NCI-H1436 treated with DMSO at 0.1 percent for 48 hours (cell line): ENCODE data around the gene BBS1.
A peak's percentile ranks its signal among the peaks of the same experiment; 100 is the strongest.
"Not testable (repeated sequence)": the region's sequence is repeated elsewhere in the genome, so short reads cannot be mapped to it uniquely, and the experiment has no call there.

Source experiments
- DNase-seq: peaks from one replicate; lab custom pipeline; 2025; lab: John Stamatoyannopoulos, UW

The BBS1 gene

GRCh38 chr11:66510271-66510989 lies at the start of gene BBS1:
Gene BBS1, plus strand, starts transcription at chr11:66510635. Its CDS starts 25 bp downstream, at chr11:66510660.
- DNase-seq, result no peak

GRCh38 chr11:66462010-66462409 lies 48.4 kb upstream of the BBS1 start:
- DNase-seq, result no peak

- DNase-seq, result no peak
Observed at GRCh38 chr11:66462911-66463310, 47.5 kb upstream of the BBS1 start.

GRCh38 chr11:66464116-66464515 lies 46.3 kb upstream of the BBS1 start:
- DNase-seq, result not testable (repeated sequence)

- DNase-seq, result no peak
Observed at GRCh38 chr11:66464916-66465315, 45.5 kb upstream of the BBS1 start.

GRCh38 chr11:66465373-66466224 lies 44.8 kb upstream of the BBS1 start:
- no peak for DNase-seq

GRCh38 chr11:66466225-66467033 lies 44.0 kb upstream of the BBS1 start, which contains the start of gene PELI3:
Gene PELI3, plus strand, starts transcription at chr11:66466905. Its CDS starts 1,224 bp downstream, at chr11:66468129.
- DNase-seq, result peak; percentile 24

- no peak for DNase-seq
Observed at GRCh38 chr11:66467034-66467659, 43.3 kb upstream of the BBS1 start.

GRCh38 chr11:66467756-66468155 lies 42.7 kb upstream of the BBS1 start:
- DNase-seq, result no peak

GRCh38 chr11:66468691-66469090 lies 41.7 kb upstream of the BBS1 start:
- DNase-seq, result no peak

GRCh38 chr11:66469441-66469840 lies 41.0 kb upstream of the BBS1 start:
- no peak for DNase-seq

- no peak for DNase-seq
Observed at GRCh38 chr11:66470015-66470414, 40.4 kb upstream of the BBS1 start.

- no peak for DNase-seq
Observed at GRCh38 chr11:66471142-66471541, 39.3 kb upstream of the BBS1 start.

GRCh38 chr11:66472054-66472453 lies 38.4 kb upstream of the BBS1 start:
- no peak for DNase-seq

GRCh38 chr11:66473167-66473566 lies 37.3 kb upstream of the BBS1 start:
- DNase-seq, result no peak

- no peak for DNase-seq
Observed at GRCh38 chr11:66473608-66474515, 36.6 kb upstream of the BBS1 start.

- DNase-seq, result no peak
Observed at GRCh38 chr11:66475349-66476172, 34.9 kb upstream of the BBS1 start.

- no peak for DNase-seq
Observed at GRCh38 chr11:66476173-66476840, 34.1 kb upstream of the BBS1 start.

GRCh38 chr11:66476841-66477251 lies 33.6 kb upstream of the BBS1 start:
- no peak for DNase-seq
